Upper lobe of right lung (tissue), 1 donor: Measurements from ENCODE around the gene NR0B1. TPM values are rescaled to one million over a fixed set of nuclear protein-coding genes. Genes with fewer than 3 reads are reported as not detected.

Experiments
- ATAC-seq: fragments of 200-7000 bp; cut with Tn5 transposase; one replicate; pipeline ENCODE4 v1.9.1; 2020; ENCODE audit warnings: mild to moderate bottlenecking, moderate library complexity
- DNase-seq: peaks from one replicate; pipeline ENCODE4 v3.0.0-alpha.2; 2020
- H3K27ac ChIP-seq: fragments of 200-600 bp; one replicate; pipeline ENCODE4 v1.8.0; 2022
- H3K27me3 ChIP-seq: fragments of 200-600 bp; one replicate; pipeline ENCODE4 v1.8.0; 2022; ENCODE audit warnings: mild to moderate bottlenecking
- H3K36me3 ChIP-seq: fragments of 200-600 bp; one replicate; pipeline ENCODE4 v1.8.0; 2022
- H3K4me1 ChIP-seq: fragments of 200-600 bp; one replicate; pipeline ENCODE4 v1.8.0; 2022
- H3K4me3 ChIP-seq: fragments of 200-600 bp; one replicate; pipeline ENCODE4 v1.8.0; 2022; ENCODE audit warnings: mild to moderate bottlenecking
- H3K9me3 ChIP-seq: fragments of 200-600 bp; one replicate; pipeline ENCODE4 v1.8.0; 2022
- intact Hi-C: fragments of 100-400 bp; cut with DNase I; formaldehyde crosslinking; loops from one replicate; pipeline ENCODE4 v1.11.0; 2022
- total RNA-seq: library from RNA; stranded (reverse); fragmentation: NEBNext Ultra II Directional; extraction: Animal tissue kit (Norgen Biotek cat#: 25700); gene quantifications from one replicate; pipeline ENCODE4 v1.2.1, GENCODE V29; 2021
- TF ChIP-seq, protein P1 (sequence below): fragments of 200-600 bp; IDR thresholded peaks from one replicate; pipeline ENCODE4 v1.8.0; 2022; ENCODE audit warnings: antibody characterized with exemption
- donor health status: DM: no; HTN: yes; CAD: no; lungs with severe emphysema.

Gene NR0B1
- total RNA-seq, 1 donor from 2014 or later: not detected

DNA sequence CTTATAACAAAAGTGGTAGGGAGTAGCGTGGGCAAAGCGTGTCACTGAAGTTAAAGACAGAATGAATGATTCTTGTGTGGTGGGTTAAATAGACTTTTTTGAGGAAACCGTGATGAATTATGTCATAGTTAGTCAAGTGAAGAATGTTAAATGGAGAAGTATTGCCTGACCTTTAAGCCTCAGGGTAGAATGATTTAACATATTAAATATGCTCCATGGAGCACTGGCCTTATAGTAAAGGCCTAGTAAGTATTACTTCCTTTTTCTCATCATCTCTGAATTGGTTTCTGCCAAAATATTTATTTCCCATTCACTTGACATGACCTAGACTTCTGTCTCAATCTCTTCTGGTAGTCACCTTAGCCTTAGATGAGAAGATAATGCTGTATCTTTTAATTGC, 38.6 kb downstream of the NR0B1 start:
- Histone ChIP-seq H3K4me1 (no peaks in the 10 kb centered on the region), H3K36me3 (no peaks in the 10 kb centered on the region)
- TF ChIP-seq, protein P1, sequence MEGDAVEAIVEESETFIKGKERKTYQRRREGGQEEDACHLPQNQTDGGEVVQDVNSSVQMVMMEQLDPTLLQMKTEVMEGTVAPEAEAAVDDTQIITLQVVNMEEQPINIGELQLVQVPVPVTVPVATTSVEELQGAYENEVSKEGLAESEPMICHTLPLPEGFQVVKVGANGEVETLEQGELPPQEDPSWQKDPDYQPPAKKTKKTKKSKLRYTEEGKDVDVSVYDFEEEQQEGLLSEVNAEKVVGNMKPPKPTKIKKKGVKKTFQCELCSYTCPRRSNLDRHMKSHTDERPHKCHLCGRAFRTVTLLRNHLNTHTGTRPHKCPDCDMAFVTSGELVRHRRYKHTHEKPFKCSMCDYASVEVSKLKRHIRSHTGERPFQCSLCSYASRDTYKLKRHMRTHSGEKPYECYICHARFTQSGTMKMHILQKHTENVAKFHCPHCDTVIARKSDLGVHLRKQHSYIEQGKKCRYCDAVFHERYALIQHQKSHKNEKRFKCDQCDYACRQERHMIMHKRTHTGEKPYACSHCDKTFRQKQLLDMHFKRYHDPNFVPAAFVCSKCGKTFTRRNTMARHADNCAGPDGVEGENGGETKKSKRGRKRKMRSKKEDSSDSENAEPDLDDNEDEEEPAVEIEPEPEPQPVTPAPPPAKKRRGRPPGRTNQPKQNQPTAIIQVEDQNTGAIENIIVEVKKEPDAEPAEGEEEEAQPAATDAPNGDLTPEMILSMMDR: no peak

DNA sequence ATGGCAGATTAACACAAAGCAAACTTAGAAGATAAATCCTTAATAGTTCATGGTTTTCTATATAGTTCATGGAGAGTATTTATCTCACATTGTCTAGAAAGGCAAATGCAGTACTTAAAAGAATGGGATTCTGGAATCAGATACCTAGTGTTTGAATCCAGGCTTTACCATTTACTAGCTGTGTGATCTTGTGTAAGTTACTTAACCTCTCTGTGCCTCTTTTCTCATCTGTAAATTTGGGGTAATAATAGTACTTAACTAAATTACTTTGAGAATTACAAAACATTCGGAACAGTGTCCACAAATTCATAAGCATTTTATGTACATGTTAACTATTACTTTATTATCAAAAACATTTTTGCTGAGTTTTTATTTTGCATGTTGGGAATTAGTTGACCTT, 46.4 kb downstream of the NR0B1 start:
- H3K4me1 ChIP-seq: no peaks in the 10 kb centered on the region
- intact Hi-C loops: no loop called here
- no peaks in the 10 kb centered on the region for H3K9me3 ChIP-seq
- ATAC-seq (no peak), DNase-seq (no peak)
- no peak overlapping the region for H3K27ac ChIP-seq
- H3K4me3 ChIP-seq: no peak overlapping the region
- TF ChIP-seq, protein P1: no peak
- no peaks in the 10 kb centered on the region for H3K36me3 ChIP-seq
- no peaks in the 10 kb centered on the region for H3K27me3 ChIP-seq

More for the DNA sequence above, 38.6 kb downstream of the NR0B1 start:
- H3K27ac ChIP-seq: no peak overlapping the region
- DNase-seq (no peak), ATAC-seq (no peak)
- no peaks in the 10 kb centered on the region for H3K27me3 ChIP-seq
- no peaks in the 10 kb centered on the region for H3K9me3 ChIP-seq
- H3K4me3 ChIP-seq: no peak overlapping the region
- intact Hi-C loops: no loop called here

DNA sequence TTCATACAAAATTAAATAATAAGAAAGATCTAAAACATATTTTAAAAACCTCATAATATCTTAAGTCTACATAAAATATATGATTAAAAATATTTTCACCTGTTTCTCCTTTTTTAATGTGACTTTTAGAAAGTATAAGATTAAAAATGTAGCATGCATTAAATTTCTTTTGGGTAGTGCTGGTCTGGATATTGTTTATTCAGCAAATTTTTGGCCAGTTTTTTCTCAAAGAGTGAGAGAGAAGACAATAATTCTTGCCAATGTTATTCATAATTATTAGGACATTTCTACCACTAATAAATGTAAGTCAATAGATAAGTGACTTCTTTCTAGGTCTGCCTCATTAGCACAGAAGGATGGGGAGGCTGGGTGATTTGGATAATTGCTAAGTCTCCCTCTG, 48.2 kb downstream of the NR0B1 start:
- H3K27me3 ChIP-seq: no peaks in the 10 kb centered on the region
- no peaks in the 10 kb centered on the region for H3K9me3 ChIP-seq
- H3K36me3 ChIP-seq: no peaks in the 10 kb centered on the region
- no peak overlapping the region for H3K27ac ChIP-seq
- ATAC-seq (no peak), DNase-seq (no peak)
- TF ChIP-seq, protein P1: no peak
- H3K4me3 ChIP-seq: no peak overlapping the region
- intact Hi-C loops: no loop called here
- H3K4me1 ChIP-seq: no peaks in the 10 kb centered on the region

DNA sequence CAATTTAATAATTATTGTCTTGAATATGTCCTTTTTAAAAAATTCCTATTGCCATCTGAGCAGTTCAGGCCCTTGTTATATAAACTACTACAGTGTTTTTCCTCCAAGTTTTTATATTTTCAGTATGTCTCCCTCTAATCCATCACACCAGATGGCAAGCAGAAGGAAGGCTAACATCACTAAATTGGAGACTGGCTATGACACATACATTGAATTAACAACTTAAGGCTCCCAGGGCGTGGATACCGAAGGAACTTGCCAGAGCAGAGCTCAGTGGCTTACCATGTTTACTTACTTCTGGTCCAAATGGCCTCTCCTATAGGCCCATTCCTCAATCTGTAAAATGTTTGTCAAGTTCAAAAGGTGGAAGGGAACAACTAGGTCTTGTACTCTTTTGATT, 49.3 kb downstream of the NR0B1 start:
- ATAC-seq: no peak
- Histone ChIP-seq H3K36me3 (no peaks in the 10 kb centered on the region), H3K27me3 (no peaks in the 10 kb centered on the region), H3K27ac (no peak overlapping the region), H3K4me3 (no peak overlapping the region), H3K4me1 (no peaks in the 10 kb centered on the region), H3K9me3 (no peaks in the 10 kb centered on the region)
- intact Hi-C loops: no loop called here
- DNase-seq: no peak
- TF ChIP-seq, protein P1: no peak

Other genes with a start within 250 kb of the NR0B1 start
- gene MAGEB2, start 93.8 kb downstream of the NR0B1 start, total RNA-seq: not detected
- gene MAGEB3, start 78.7 kb downstream of the NR0B1 start, total RNA-seq: not detected
- gene MAGEB4, start 67.4 kb downstream of the NR0B1 start, total RNA-seq: not detected
- gene MAGEB1, start 62.2 kb downstream of the NR0B1 start, total RNA-seq: not detected